Astrocyte (in vitro differentiated cells and primary cell): ENCODE data around the gene MAP7D3. TPM values are rescaled to one million over a fixed set of nuclear protein-coding genes. Genes with fewer than 3 reads are reported as not detected.

Source experiments
- DNase-seq: peaks from one replicate; pipeline ENCODE4 v3.0.0-alpha.2; 2010; ENCODE audit warnings: low read depth
- FAIRE-seq: peaks from 2 replicates; lab custom pipeline; 2011; peaks lifted over from hg19 to GRCh38; lab: Jason Lieb, UNC
- H2AFZ ChIP-seq: 2 replicates; pipeline ENCODE4 v1.6.0; 2012; ENCODE audit warnings: low read depth, low read length, inconsistent platforms
- H3K27ac ChIP-seq: 2 replicates; pipeline ENCODE4 v1.5.1; 2011; ENCODE audit warnings: low read depth, low read length, inconsistent platforms
- H3K27me3 ChIP-seq: 2 replicates; pipeline ENCODE4 v1.6.0; 2011; ENCODE audit warnings: low read length, inconsistent platforms; ENCODE audit not compliant: insufficient read depth
- H3K36me3 ChIP-seq: 2 replicates; pipeline ENCODE4 v1.5.1; 2011; ENCODE audit warnings: low read length, inconsistent platforms; ENCODE audit not compliant: insufficient read depth
- H3K4me1 ChIP-seq: 2 replicates; pipeline ENCODE4 v1.5.1; 2011; ENCODE audit warnings: low read length, inconsistent platforms; ENCODE audit not compliant: insufficient read depth
- H3K4me2 ChIP-seq: 2 replicates; pipeline ENCODE4 v1.6.0; 2012; ENCODE audit warnings: low read length, inconsistent platforms
- H3K4me3 ChIP-seq: 2 replicates; pipeline ENCODE4 v1.5.1; 2011; ENCODE audit warnings: low read depth, mild to moderate bottlenecking, low read length, inconsistent platforms; ENCODE audit not compliant: insufficient read depth
- H3K79me2 ChIP-seq: 2 replicates; pipeline ENCODE4 v1.6.0; 2012; ENCODE audit warnings: mild to moderate bottlenecking, low read length, inconsistent platforms; ENCODE audit not compliant: insufficient read depth
- H3K9ac ChIP-seq: 2 replicates; pipeline ENCODE4 v1.6.0; 2012; ENCODE audit warnings: mild to moderate bottlenecking, low read length, inconsistent platforms
- H3K9me3 ChIP-seq: 2 replicates; pipeline ENCODE4 v1.5.1; 2012; ENCODE audit warnings: low read depth, mild to moderate bottlenecking, low read length, inconsistent platforms; ENCODE audit not compliant: insufficient read depth
- H4K20me1 ChIP-seq: 2 replicates; pipeline ENCODE4 v1.6.0; 2012; ENCODE audit warnings: low read length, inconsistent platforms; ENCODE audit not compliant: insufficient read depth
- H3K27ac Mint-ChIP-seq: one replicate; pipeline ENCODE4 v1.8.0; 2021; ENCODE audit warnings: mild to moderate bottlenecking, mixed read lengths; ENCODE audit not compliant: unreplicated experiment
- H3K27me3 Mint-ChIP-seq: one replicate; pipeline ENCODE4 v1.8.0; 2021; ENCODE audit warnings: low read depth, mixed read lengths; ENCODE audit not compliant: unreplicated experiment
- H3K36me3 Mint-ChIP-seq: one replicate; pipeline ENCODE4 v1.8.0; 2021; ENCODE audit warnings: low read depth, mixed read lengths; ENCODE audit not compliant: unreplicated experiment
- H3K4me1 Mint-ChIP-seq: one replicate; pipeline ENCODE4 v1.8.0; 2021; ENCODE audit warnings: low read depth, mixed read lengths; ENCODE audit not compliant: unreplicated experiment
- H3K4me3 Mint-ChIP-seq: one replicate; pipeline ENCODE4 v1.8.0; 2021; ENCODE audit warnings: mild to moderate bottlenecking, moderate library complexity, mixed read lengths; ENCODE audit not compliant: unreplicated experiment
- H3K9me3 Mint-ChIP-seq: one replicate; pipeline ENCODE4 v1.8.0; 2021; ENCODE audit warnings: mild to moderate bottlenecking, mixed read lengths; ENCODE audit not compliant: unreplicated experiment
- CTCF ChIP-seq: IDR thresholded peaks from 2 replicates; pipeline ENCODE4 v1.5.1; 2011; ENCODE audit warnings: low read depth, mild to moderate bottlenecking, inconsistent platforms, low read length, moderate library complexity; ENCODE audit not compliant: insufficient read depth
- EZH2 ChIP-seq: IDR thresholded peaks from 2 replicates; pipeline ENCODE4 v1.6.1; 2012; ENCODE audit warnings: mild to moderate bottlenecking, low read length, inconsistent platforms; ENCODE audit not compliant: insufficient read depth
- total RNA-seq: library from RNA; stranded (reverse); gene quantifications from 2 replicates; pipeline ENCODE4 v1.2.1, GENCODE V29; 2021

The MAP7D3 gene
- total RNA-seq, 1 donor from 2014 or later, result 19.4 TPM

GRCh38 chrX:136198678-136199243 is 52.4 kb downstream of the MAP7D3 start:
- Mint-ChIP-seq H3K4me1 (peaks cover 12% of the 10 kb centered on the region), H3K9me3 (no peaks in the 10 kb centered on the region)
- H3K9ac ChIP-seq, result no peak overlapping the region

GRCh38 chrX:136198010-136198409 is 53.2 kb downstream of the MAP7D3 start:
- no peak overlapping the region for H3K4me3 ChIP-seq
- H4K20me1 ChIP-seq, result peaks cover 4% of the 10 kb centered on the region
- no peaks in the 10 kb centered on the region for H3K36me3 ChIP-seq
- H3K4me2 ChIP-seq, result no peak overlapping the region
- DNase-seq (no peak), FAIRE-seq (no peak)
- no peak for TF ChIP-seq CTCF
- TF ChIP-seq EZH2, result no peak
- H3K27me3 Mint-ChIP-seq, result no peaks in the 10 kb centered on the region
- H3K27ac ChIP-seq, result no peak overlapping the region
- peaks cover 14% of the 10 kb centered on the region for H3K4me1 ChIP-seq
- peaks cover 17% of the 10 kb centered on the region for H3K79me2 ChIP-seq
- H3K9ac ChIP-seq, result no peak overlapping the region
- no peaks in the 10 kb centered on the region for H3K36me3 Mint-ChIP-seq
- H3K9me3 Mint-ChIP-seq, result no peaks in the 10 kb centered on the region
- no peaks in the 10 kb centered on the region for H3K27me3 ChIP-seq
- H3K27ac Mint-ChIP-seq, result no peak overlapping the region
- H3K4me3 Mint-ChIP-seq, result no peak overlapping the region
- peaks cover 19% of the 10 kb centered on the region for H3K4me1 Mint-ChIP-seq
- no peak overlapping the region for H2AFZ ChIP-seq
- no peaks in the 10 kb centered on the region for H3K9me3 ChIP-seq

More at GRCh38 chrX:136198678-136199243, 52.4 kb downstream of the MAP7D3 start:
- no peaks in the 10 kb centered on the region for H3K36me3 ChIP-seq
- DNase-seq (no peak), FAIRE-seq (no peak)
- H2AFZ ChIP-seq, result no peak overlapping the region
- H4K20me1 ChIP-seq, result no peaks in the 10 kb centered on the region
- no peak overlapping the region for H3K27ac ChIP-seq
- Mint-ChIP-seq H3K36me3 (no peaks in the 10 kb centered on the region), H3K4me3 (no peak overlapping the region), H3K27ac (no peak overlapping the region), H3K27me3 (no peaks in the 10 kb centered on the region)
- no peak for TF ChIP-seq EZH2
- TF ChIP-seq CTCF, result no peak
- no peak overlapping the region for H3K4me3 ChIP-seq
- no peak overlapping the region for H3K4me2 ChIP-seq
- H3K27me3 ChIP-seq, result no peaks in the 10 kb centered on the region
- peaks cover 8% of the 10 kb centered on the region for H3K4me1 ChIP-seq
- peaks cover 17% of the 10 kb centered on the region for H3K79me2 ChIP-seq
- H3K9me3 ChIP-seq, result no peaks in the 10 kb centered on the region

- Histone ChIP-seq H3K27me3 (no peaks in the 10 kb centered on the region), H3K9ac (no peak overlapping the region), H3K9me3 (no peaks in the 10 kb centered on the region), H4K20me1 (peaks cover 4% of the 10 kb centered on the region), H3K79me2 (peaks cover 15% of the 10 kb centered on the region), H3K36me3 (no peaks in the 10 kb centered on the region), H3K27ac (no peak overlapping the region), H3K4me3 (no peak overlapping the region), H2AFZ (no peak overlapping the region), H3K4me1 (peaks cover 20% of the 10 kb centered on the region), H3K4me2 (no peak overlapping the region)
- no peak overlapping the region for H3K4me3 Mint-ChIP-seq
- TF ChIP-seq EZH2 (no peak), CTCF (no peak)
- peaks cover 30% of the 10 kb centered on the region for H3K4me1 Mint-ChIP-seq
- H3K9me3 Mint-ChIP-seq, result no peaks in the 10 kb centered on the region
- no peak for DNase-seq
- FAIRE-seq, result no peak
- no peaks in the 10 kb centered on the region for H3K36me3 Mint-ChIP-seq
- no peak overlapping the region for H3K27ac Mint-ChIP-seq
- H3K27me3 Mint-ChIP-seq, result no peaks in the 10 kb centered on the region
These were observed 54.5 kb downstream of the MAP7D3 start for GRCh38 chrX:136196691-136197155.
